RCC 7860 (cell line): ENCODE results near the gene MACF1.

ENCODE experiments used
- DNase-seq: peaks from one replicate; pipeline ENCODE4 v3.0.0-alpha.2; 2015; ENCODE audit warnings: low spot score
- FAIRE-seq: peaks from 2 replicates; lab custom pipeline; 2012; peaks lifted over from hg19 to GRCh38; lab: Jason Lieb, UNC

MACF1 gene

GRCh38 chr1:39337067-39337466 lies 132.6 kb downstream of the MACF1 start:
- no peak for DNase-seq
- FAIRE-seq = no peak

- DNase-seq = no peak
- FAIRE-seq = no peak
Measured at GRCh38 chr1:39342776-39343175, 138.3 kb downstream of the MACF1 start.

GRCh38 chr1:39344394-39345154 lies 140.1 kb downstream of the MACF1 start:
- FAIRE-seq = no peak

GRCh38 chr1:39346872-39347271 lies 142.4 kb downstream of the MACF1 start:
- FAIRE-seq (no peak), DNase-seq (no peak)

More at GRCh38 chr1:39344394-39345154, 140.1 kb downstream of the MACF1 start:
- DNase-seq = no peak

GRCh38 chr1:39348278-39348677 lies 143.8 kb downstream of the MACF1 start:
- DNase-seq (no peak), FAIRE-seq (no peak)

GRCh38 chr1:39352881-39353280 lies 148.4 kb downstream of the MACF1 start:
- DNase-seq (no peak), FAIRE-seq (no peak)

- FAIRE-seq (no peak), DNase-seq (no peak)
Measured at GRCh38 chr1:39354572-39354971, 150.1 kb downstream of the MACF1 start.

GRCh38 chr1:39358491-39358890 lies 154.0 kb downstream of the MACF1 start:
- DNase-seq (no peak), FAIRE-seq (no peak)

GRCh38 chr1:39359028-39359570 lies 154.6 kb downstream of the MACF1 start:
- no peak for FAIRE-seq
- no peak for DNase-seq

GRCh38 chr1:39360731-39361130 lies 156.2 kb downstream of the MACF1 start:
- DNase-seq (no peak), FAIRE-seq (no peak)

GRCh38 chr1:39361446-39361845 lies 157.0 kb downstream of the MACF1 start:
- FAIRE-seq = no peak
- no peak for DNase-seq

GRCh38 chr1:39363267-39363666 lies 158.8 kb downstream of the MACF1 start:
- FAIRE-seq (no peak), DNase-seq (no peak)

- no peak for DNase-seq
- no peak for FAIRE-seq
Measured at GRCh38 chr1:39368045-39368444, 163.6 kb downstream of the MACF1 start.

- DNase-seq = no peak
- no peak for FAIRE-seq
Measured at GRCh38 chr1:39369565-39369964, 165.1 kb downstream of the MACF1 start.

GRCh38 chr1:39370602-39371001 lies 166.1 kb downstream of the MACF1 start:
- no peak for FAIRE-seq
- no peak for DNase-seq

- no peak for DNase-seq
- FAIRE-seq = no peak
Measured at GRCh38 chr1:39372105-39372504, 167.6 kb downstream of the MACF1 start.

- no peak for FAIRE-seq
- no peak for DNase-seq
Measured at GRCh38 chr1:39376656-39377055, 172.2 kb downstream of the MACF1 start.

- DNase-seq = no peak
Measured at GRCh38 chr1:39378377-39378776, 173.9 kb downstream of the MACF1 start.

GRCh38 chr1:39379187-39379586 lies 174.7 kb downstream of the MACF1 start:
- no peak for DNase-seq
- FAIRE-seq = no peak

More at GRCh38 chr1:39378377-39378776, 173.9 kb downstream of the MACF1 start:
- FAIRE-seq = no peak

- FAIRE-seq (no peak), DNase-seq (no peak)
Measured at GRCh38 chr1:39380036-39380435, 175.5 kb downstream of the MACF1 start.

GRCh38 chr1:39381839-39382238 lies 177.3 kb downstream of the MACF1 start:
- FAIRE-seq = no peak
- DNase-seq = no peak

GRCh38 chr1:39384305-39384704 lies 179.8 kb downstream of the MACF1 start:
- no peak for DNase-seq
- no peak for FAIRE-seq
